ENCODE results near the gene MPPED2. TPM values are rescaled to one million over a fixed set of nuclear protein-coding genes. Genes with fewer than 3 reads are reported as not detected.

Gene MPPED2
- total and polyA plus RNA-seq, 2 of the 13 experiments (the other 11 are each of a cell fraction or from before 2014, with no cell fraction given) = not detected

DNA sequence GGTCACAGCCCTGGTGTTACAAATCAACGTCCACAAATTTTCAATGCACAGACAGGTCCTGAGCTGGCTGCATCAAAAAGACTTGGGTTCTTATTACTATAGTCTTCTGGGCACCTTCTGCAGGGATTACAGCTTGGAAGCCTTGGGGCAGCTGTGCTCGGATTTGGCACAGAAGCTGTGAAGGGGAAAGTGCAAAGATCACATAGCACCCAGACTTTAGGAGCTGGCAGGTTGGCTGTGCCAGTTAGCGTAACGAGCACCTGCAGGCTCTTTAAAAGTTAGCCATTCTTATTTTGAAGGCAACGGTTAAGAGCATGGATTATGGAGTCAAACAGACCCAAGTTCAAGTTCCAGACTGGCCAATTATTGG, 162.9 kb downstream of the MPPED2 start:
- WGBS (ENCODE audit: low lambda C conversion rate) = 3% methylated on average over 4 of the region's 5 CpGs
- 0 out of 2 replicates have a peak, but pooled peaks cover 5% of the 10 kb centered on the region for H3K4me1 ChIP-seq (ENCODE audit: insufficient read depth, low read length)
- in situ Hi-C loops (cut with HindIII; ENCODE audit: extremely low pct_ligation_motif_present, low pct_unique_long_range_greater_than_20kb) (no loop called here), intact Hi-C loops (cut with micrococcal nuclease; ENCODE audit: unreplicated experiment) (no loop called here)
- no peak for DNase-seq (ENCODE audit: low spot score)
- no peak overlapping the region for H2AFZ ChIP-seq (ENCODE audit: low read length)
- peaks cover 0 to 3% of the 10 kb centered on the region in 2 experiments; a peak in 1 of 5 replicates for H3K27me3 ChIP-seq (ENCODE audit: control insufficient read depth in 1 of 2, insufficient read depth in 2 of 2, low read length in 2 of 2)
- no TSS peak for BruUV-seq (replicated peaks)
- no peaks in the 10 kb centered on the region for H3K9me3 ChIP-seq (ENCODE audit: low read length)
- FAIRE-seq = no peak
- H3K36me3 ChIP-seq (replicated peaks in 1 of 2; ENCODE audit: control insufficient read depth in 1 of 2, insufficient read depth in 2 of 2, low read length in 2 of 2) = no peaks in the 10 kb centered on the region
- no peak for ATAC-seq
- no peak overlapping the region for H3K27ac ChIP-seq (ENCODE audit: extremely low read length, insufficient read depth, low read length)
- POLR2A ChIA-PET = no interaction called here
- H3K4me3 ChIP-seq (replicated peaks in 1 of 3; ENCODE audit: insufficient read depth in 1 of 3, low read depth in 2 of 3, low read length in 3 of 3) = no peak overlapping the region
- TF ChIP-seq ZNF354B (CRISPR knock-in tag; IDR thresholded peaks at IDR 0.05) (no peak), ZSCAN25 (CRISPR knock-in tag; IDR thresholded peaks at IDR 0.05) (no peak), SP4 (CRISPR knock-in tag; IDR thresholded peaks at IDR 0.05) (no peak)
- TF ChIP-seq, protein P1, sequence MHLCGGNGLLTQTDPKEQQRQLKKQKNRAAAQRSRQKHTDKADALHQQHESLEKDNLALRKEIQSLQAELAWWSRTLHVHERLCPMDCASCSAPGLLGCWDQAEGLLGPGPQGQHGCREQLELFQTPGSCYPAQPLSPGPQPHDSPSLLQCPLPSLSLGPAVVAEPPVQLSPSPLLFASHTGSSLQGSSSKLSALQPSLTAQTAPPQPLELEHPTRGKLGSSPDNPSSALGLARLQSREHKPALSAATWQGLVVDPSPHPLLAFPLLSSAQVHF (CRISPR knock-in tag; IDR thresholded peaks at IDR 0.05) = no peak
- TF ChIP-seq, protein P2, sequence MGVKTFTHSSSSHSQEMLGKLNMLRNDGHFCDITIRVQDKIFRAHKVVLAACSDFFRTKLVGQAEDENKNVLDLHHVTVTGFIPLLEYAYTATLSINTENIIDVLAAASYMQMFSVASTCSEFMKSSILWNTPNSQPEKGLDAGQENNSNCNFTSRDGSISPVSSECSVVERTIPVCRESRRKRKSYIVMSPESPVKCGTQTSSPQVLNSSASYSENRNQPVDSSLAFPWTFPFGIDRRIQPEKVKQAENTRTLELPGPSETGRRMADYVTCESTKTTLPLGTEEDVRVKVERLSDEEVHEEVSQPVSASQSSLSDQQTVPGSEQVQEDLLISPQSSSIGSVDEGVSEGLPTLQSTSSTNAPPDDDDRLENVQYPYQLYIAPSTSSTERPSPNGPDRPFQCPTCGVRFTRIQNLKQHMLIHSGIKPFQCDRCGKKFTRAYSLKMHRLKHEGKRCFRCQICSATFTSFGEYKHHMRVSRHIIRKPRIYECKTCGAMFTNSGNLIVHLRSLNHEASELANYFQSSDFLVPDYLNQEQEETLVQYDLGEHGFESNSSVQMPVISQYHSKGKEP (CRISPR knock-in tag; IDR thresholded peaks at IDR 0.05) = no peak
- CTCF ChIA-PET (ENCODE audit: low intra/inter-chr PET ratio, low total read pairs) = no interaction called here
- H4K20me1 ChIP-seq (ENCODE audit: insufficient read depth, low read length) = no peaks in the 10 kb centered on the region
- H3K9ac ChIP-seq (ENCODE audit: insufficient read depth, low read depth, low read length) = no peak overlapping the region
- H3K79me2 ChIP-seq (ENCODE audit: insufficient read depth, low read length) = no peaks in the 10 kb centered on the region
- no peak overlapping the region for H3K4me2 ChIP-seq (ENCODE audit: low read depth, low read length)
